Measurements from ENCODE around the gene OR8D4. TPM values are rescaled to one million over a fixed set of nuclear protein-coding genes. Genes with fewer than 3 reads are reported as not detected.

The OR8D4 gene
- total and polyA plus RNA-seq, 10 of the 15 experiments (the other 5 are each of a cell fraction or from before 2014, with no cell fraction given) = not detected

DNA sequence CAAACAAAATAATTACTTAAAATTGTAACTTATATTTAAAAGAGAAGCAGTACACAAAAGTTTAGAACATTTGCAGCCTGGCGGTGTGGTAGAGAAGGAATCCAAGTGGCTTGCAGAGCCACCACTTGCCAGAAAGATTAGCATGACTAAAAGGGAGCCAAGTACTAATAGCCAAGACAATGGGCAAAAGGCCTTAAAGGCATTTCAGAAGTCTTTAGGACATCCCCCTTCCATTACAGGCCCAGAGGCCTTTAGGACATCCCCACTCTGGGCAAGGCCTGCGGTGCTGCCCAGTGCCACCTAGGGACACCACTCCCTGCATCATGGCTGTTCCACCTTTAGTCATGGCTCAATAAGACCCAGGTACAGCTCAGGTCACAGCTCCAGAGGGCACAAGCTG is 48.9 kb upstream of the OR8D4 start (continued):
- no peak for TF ChIP-seq SPI1 (IDR thresholded peaks at IDR 0.05; ENCODE audit: borderline replicate concordance, insufficient read depth, low read depth, low read length)

DNA sequence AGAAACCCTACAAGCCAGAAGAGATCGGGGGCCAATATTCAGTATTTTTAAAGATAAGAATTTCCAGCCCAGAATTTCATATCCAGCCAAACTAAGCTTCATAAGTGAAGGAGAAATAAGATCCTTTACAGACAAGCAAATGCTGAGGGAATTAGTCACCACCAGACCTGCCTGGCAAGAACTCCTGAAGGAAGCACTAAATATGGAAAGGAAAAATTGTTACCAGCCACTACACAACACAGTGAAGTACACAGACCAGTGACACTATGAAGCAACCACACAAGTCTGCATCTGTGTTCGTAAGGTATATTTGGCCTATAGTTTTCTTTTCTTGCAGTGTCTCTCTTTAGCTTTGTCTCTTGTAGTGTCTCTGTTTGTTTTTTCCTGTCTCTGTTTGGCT is 45.5 kb upstream of the OR8D4 start:
- FAIRE-seq (no peak), ATAC-seq (no peak), DNase-seq (ENCODE audit: low read depth, low spot score) (no peak)
- Histone ChIP-seq H3K9ac (ENCODE audit: control insufficient read depth, insufficient read depth, low read length) (no peak overlapping the region), H3K9me3 (replicated peaks; ENCODE audit: control insufficient read depth, insufficient read depth, low read length) (no peaks in the 10 kb centered on the region), H3K79me2 (ENCODE audit: control insufficient read depth, insufficient read depth, low read length) (no peaks in the 10 kb centered on the region), H3K4me3 (no peak overlapping the region), H4K20me1 (ENCODE audit: control insufficient read depth, insufficient read depth) (no peaks in the 10 kb centered on the region), H3K4me2 (ENCODE audit: control insufficient read depth, insufficient read depth) (no peak overlapping the region), H3K36me3 (ENCODE audit: control insufficient read depth in 2 of 2, insufficient read depth in 2 of 2, low read length in 1 of 2) (no peaks in the 10 kb centered on the region), H2AFZ (ENCODE audit: control insufficient read depth, low read depth, low read length) (no peak overlapping the region), H3K27me3 (replicated peaks in 1 of 2; ENCODE audit: control insufficient read depth in 2 of 2, insufficient read depth in 2 of 2, low read length in 1 of 2) (no peaks in the 10 kb centered on the region; a peak in 1 of 4 replicates), H3K4me1 (ENCODE audit: control insufficient read depth, insufficient read depth, low read length) (no peaks in the 10 kb centered on the region), H3K27ac (ENCODE audit: control insufficient read depth, insufficient read depth) (no peak overlapping the region)
- RAD21 ChIA-PET (ENCODE audit: unreplicated experiment) = no interaction called here
- in situ Hi-C loops (cut with MboI) (no loop called here), intact Hi-C loops (cut with micrococcal nuclease; ENCODE audit: unreplicated experiment) (no loop called here)
- 0% methylated on average over 2 of the region's 2 CpGs for WGBS (ENCODE audit: insufficient coverage, insufficient replicate concordance, low lambda C conversion rate, missing lambda C conversion rate)
- SMC1A ChIA-PET (ENCODE audit: uncharacterized antibody, unreplicated experiment) = no interaction called here
- POLR2A ChIA-PET = no interaction called here
- no peak for TF ChIP-seq FOXM1 (IDR thresholded peaks at IDR 0.05; ENCODE audit: low read depth, low read length)
- TF ChIP-seq, protein P1, sequence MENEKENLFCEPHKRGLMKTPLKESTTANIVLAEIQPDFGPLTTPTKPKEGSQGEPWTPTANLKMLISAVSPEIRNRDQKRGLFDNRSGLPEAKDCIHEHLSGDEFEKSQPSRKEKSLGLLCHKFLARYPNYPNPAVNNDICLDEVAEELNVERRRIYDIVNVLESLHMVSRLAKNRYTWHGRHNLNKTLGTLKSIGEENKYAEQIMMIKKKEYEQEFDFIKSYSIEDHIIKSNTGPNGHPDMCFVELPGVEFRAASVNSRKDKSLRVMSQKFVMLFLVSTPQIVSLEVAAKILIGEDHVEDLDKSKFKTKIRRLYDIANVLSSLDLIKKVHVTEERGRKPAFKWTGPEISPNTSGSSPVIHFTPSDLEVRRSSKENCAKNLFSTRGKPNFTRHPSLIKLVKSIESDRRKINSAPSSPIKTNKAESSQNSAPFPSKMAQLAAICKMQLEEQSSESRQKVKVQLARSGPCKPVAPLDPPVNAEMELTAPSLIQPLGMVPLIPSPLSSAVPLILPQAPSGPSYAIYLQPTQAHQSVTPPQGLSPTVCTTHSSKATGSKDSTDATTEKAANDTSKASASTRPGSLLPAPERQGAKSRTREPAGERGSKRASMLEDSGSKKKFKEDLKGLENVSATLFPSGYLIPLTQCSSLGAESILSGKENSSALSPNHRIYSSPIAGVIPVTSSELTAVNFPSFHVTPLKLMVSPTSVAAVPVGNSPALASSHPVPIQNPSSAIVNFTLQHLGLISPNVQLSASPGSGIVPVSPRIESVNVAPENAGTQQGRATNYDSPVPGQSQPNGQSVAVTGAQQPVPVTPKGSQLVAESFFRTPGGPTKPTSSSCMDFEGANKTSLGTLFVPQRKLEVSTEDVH (IDR thresholded peaks at IDR 0.05; ENCODE audit: low read depth, partially characterized antibody) = no peak
- TF ChIP-seq FOS (IDR thresholded peaks at IDR 0.05; ENCODE audit: borderline replicate concordance, extremely low read depth, insufficient read length) = no peak
- CTCF ChIA-PET = no interaction called here
- BruUV-seq (replicated peaks) = no TSS peak

Data from GM12878 (cell line).